CD4-positive, alpha-beta T cell treated with Interferon alpha-2 for 1 hour (primary cell): ENCODE measurements around the gene TRIM54.

ENCODE experiments used
- DNase-seq, 2 donors: peaks; one replicate each; pipeline ENCODE4 v3.0.0-alpha.2; 2020 to 2022

TRIM54 gene, protein sequence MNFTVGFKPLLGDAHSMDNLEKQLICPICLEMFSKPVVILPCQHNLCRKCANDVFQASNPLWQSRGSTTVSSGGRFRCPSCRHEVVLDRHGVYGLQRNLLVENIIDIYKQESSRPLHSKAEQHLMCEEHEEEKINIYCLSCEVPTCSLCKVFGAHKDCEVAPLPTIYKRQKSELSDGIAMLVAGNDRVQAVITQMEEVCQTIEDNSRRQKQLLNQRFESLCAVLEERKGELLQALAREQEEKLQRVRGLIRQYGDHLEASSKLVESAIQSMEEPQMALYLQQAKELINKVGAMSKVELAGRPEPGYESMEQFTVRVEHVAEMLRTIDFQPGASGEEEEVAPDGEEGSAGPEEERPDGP

GRCh38 chr2:27281855-27282559 lies at the start of gene TRIM54:
Gene TRIM54, plus strand, starts transcription at chr2:27282429. Its CDS starts 303 bp downstream, at chr2:27282732.
- DNase-seq: no peak

DNA sequence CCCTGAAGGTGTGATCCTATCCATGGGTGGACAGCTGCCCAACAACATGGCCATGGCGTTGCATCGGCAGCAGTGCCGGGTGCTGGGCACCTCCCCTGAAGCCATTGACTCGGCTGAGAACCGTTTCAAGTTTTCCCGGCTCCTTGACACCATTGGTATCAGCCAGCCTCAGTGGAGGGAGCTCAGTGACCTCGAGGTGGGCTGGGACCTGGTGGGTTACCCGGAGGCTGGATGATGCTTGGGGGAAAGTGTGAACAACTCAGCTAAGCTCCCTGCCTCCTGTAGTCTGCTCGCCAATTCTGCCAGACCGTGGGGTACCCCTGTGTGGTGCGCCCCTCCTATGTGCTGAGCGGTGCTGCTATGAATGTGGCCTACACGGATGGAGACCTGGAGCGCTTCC lies 48.9 kb upstream of the TRIM54 start:
- no peak for DNase-seq

DNA sequence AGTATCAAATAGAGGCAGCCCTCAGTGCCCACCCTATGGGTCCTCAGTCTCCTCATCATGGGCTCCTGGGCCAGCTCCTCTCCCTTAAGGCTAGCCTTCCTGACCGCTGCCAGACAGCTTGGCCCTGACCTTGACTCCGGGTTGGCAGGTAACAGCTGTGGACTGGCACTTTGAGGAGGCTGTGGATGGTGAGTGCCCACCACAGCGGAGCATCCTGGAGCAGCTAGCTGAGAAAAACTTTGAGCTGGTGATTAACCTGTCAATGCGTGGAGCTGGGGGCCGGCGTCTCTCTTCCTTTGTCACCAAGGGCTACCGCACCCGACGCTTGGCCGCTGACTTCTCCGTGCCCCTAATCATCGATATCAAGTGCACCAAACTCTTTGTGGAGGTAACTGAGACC lies 46.1 kb upstream of the TRIM54 start:
- no peak for DNase-seq

GRCh38 chr2:27236626-27237025 lies 45.6 kb upstream of the TRIM54 start:
- DNase-seq: no peak

GRCh38 chr2:27237341-27237945 lies 44.8 kb upstream of the TRIM54 start:
- no peak for DNase-seq

- no peak for DNase-seq
Observed at GRCh38 chr2:27238976-27239375, 43.3 kb upstream of the TRIM54 start.

DNA sequence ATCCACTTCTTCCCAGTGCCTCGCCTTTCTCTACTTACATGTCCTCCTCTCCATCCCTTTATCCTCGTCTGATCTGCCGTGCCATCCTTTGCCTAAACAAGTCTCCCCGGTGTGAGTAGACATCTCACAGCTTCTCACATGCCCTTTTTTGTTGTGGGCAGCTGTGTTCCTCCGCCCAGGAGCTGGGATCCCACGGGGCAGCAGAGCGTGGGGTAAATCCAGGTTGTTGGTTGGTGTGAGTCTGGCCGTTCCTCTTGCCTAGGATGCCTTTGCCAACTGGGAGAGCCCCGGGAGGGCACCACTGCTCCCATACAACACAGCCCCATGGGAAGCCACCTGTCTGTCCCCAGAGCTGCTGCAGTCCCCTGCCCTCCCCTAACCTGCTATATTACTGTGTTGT lies 41.8 kb upstream of the TRIM54 start:
- DNase-seq: no peak

DNA sequence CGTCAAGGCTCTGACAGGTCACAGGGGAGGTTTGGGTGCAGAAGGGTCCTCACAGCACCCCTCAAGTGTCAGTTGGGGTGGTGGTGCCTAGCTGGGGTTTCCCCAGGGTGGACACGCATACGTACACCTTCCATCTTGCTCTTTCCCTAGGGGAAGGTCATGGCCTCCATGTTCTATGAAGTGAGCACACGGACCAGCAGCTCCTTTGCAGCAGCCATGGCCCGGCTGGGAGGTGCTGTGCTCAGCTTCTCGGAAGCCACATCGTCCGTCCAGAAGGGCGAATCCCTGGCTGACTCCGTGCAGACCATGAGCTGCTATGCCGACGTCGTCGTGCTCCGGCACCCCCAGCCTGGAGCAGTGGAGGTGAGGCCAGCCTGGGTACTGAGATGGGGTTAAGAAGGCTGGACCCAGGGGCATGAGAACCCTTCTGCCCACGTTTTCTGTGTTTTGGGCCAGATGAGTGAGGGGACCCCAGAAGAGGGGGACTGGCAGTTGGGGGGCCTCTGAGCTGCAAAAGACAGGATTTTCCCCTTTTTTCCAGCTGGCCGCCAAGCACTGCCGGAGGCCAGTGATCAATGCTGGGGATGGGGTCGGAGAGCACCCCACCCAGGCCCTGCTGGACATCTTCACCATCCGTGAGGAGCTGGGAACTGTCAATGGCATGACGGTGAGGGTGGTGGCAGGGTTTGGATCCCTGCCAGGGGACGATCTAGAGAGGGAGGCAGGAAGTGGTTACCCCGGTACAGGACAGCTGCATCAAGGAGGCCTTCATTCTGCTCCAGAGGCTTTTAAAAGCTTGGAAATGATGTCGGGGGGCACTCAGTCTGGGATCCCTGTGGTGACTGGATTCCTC lies 40.2 kb upstream of the TRIM54 start:
- DNase-seq: peak in 1 of 2 donors; percentile 14

GRCh38 chr2:27242614-27242951 lies 39.6 kb upstream of the TRIM54 start:
- DNase-seq: no peak

DNA sequence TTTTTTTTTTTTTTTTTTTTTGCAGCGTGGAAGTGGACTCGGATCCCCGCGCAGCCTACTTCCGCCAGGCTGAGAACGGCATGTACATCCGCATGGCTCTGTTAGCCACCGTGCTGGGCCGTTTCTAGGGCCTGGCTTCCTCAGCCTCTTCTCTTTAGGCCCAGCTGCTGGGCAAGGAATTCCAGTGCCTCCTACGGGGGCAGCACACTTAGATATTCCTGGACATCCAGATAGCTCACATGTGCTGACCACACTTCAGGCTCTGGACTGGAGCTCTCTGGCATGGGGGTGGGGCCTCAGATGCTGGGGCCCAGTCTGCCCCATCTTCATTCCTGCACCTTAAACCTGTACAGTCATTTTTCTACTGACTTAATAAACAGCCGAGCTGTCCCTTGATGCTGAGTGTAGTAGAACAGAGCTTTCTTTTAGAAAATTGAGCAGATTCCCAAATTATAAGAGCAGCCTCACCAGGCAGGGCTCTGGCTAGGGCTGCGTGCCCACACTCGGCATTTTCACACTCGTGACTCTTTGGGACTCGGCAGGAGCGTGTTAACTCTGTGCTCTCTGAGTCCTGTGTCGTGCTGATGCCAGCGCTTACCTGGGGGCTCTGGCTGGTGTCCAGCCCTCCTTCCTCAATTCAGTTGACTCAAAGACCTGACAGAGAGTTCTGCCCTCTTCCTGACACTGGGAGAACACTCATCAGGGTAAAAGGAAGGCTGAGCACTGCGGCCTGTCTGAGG lies 38.7 kb upstream of the TRIM54 start:
- no peak for DNase-seq

- DNase-seq: no peak
Observed at GRCh38 chr2:27245116-27245515, 37.1 kb upstream of the TRIM54 start.

- DNase-seq: no peak
Observed at GRCh38 chr2:27245626-27246025, 36.6 kb upstream of the TRIM54 start.

- DNase-seq: no peak
Observed at GRCh38 chr2:27247893-27248292, 34.3 kb upstream of the TRIM54 start.

- no peak for DNase-seq
Observed at GRCh38 chr2:27249159-27249890, 32.9 kb upstream of the TRIM54 start.

DNA sequence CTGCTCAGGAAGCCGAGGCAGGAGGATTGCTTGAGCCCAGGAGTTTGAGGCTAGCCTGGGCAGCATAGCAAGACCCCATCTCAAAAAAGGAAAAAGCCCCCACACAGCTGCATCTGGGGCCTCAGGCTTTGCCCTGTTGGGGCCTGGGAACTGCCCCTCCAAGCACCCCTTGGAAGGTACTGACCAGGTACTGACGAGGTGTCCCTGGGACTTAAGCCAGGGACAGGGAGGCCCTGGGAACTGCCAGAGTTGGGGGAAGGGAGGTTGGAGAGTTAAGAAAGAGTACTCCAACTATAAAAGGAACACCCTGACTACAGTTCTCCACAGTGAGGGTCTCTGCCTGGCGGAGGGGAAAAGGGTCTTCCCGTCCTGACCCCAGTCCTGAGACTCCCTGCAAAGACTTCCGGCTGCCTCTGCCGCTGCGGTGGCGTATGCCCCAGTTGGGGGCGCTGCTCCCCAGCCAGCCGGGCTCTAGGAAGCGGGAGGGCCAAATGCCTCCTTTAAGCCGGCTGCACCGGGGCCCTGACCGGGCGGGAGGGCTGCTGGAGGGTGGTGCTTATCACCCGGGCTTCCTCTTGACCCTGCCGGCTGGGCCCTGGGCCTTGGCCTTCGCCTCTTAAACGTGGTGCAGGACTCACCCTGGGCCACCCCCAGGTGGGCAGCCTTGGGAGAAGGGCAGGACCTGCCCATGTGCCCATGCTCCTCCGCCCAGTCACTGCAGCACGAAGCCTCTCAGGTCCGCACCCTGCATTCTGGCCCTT lies 32.2 kb upstream of the TRIM54 start:
- peak; percentile 27 to 43 for DNase-seq

DNA sequence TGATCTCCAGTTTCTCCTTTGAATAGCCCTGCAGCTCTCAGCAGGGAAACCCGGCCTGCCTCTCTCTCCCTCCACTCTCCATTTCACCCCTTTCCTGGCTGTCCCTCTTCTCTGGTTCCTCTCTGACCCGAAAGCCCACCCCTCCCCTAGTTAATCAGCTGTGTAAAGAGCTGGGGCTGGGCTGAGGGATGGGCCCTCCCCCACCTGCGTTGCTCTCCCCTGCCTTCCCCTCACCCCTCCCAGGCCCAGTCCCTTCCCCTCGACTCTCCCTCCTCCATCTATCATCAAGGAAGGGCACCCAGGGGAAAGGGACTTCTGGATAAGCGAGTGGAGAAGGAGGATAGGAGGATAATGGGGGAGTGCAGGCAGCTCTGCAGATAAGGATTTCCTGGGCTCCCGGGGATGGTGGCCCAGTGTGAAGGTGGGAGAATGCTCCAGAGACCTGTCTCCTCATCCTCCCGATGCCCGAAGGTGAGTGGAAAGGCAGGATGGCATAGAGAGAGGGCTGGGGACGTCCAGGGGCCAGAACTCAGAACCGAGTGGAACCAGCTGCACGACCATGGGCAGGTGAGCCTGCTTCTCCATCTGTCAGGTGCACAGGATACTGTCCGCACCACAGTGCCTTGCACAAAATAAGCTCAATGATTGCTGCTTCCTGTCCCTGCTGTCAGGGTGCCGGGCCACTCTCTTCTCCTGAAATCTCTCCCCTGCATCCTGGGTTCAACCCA lies 31.4 kb upstream of the TRIM54 start:
- no peak for DNase-seq

- no peak for DNase-seq
Observed at GRCh38 chr2:27251766-27252165, 30.5 kb upstream of the TRIM54 start.

DNA sequence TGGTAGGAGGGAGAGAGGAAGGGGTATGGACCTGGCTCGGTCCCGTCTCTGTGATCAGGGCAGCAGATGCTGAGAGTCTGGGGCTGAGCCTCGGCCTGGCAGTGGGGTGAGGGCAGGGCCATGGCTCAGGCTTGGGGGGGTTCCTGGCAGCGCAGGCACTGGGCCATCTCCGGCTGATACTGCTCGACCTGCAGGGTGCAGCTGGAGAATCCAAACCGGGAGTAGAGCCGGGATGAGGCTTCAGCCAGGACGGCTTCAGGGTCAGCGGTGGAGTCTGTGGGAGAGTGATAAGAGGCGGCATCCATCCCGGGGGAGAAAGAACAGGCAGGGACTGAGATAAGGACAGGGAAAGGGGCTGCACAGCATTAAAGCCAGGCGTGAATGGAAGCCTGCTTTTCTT lies 27.0 kb upstream of the TRIM54 start:
- no peak for DNase-seq

- no peak for DNase-seq
Observed at GRCh38 chr2:27255660-27256059, 26.6 kb upstream of the TRIM54 start.

GRCh38 chr2:27256855-27257454 lies 25.3 kb upstream of the TRIM54 start:
- no peak for DNase-seq
